HEK293 (cell line): Measurements from ENCODE around the gene DIS3L2.

ENCODE experiments used
- CTCF ChIA-PET: fragments of 350-600 bp; formaldehyde crosslinking; extraction: SDS; loops from one replicate; lab custom pipeline; 2021; ENCODE audit warnings: antibody characterized with exemption; lab: Yijun Ruan, JAX
- POLR2A ChIA-PET: fragments of 300-600 bp; formaldehyde crosslinking; extraction: SDS; loops from one replicate; lab custom pipeline; 2020; ENCODE audit warnings: antibody characterized with exemption, inconsistent platforms; lab: Yijun Ruan, JAX
- H3K27ac ChIP-seq: fragments of 200-500 bp; sonication (Bioruptor generic); 2 replicates; pipeline ENCODE4 v1.5.1; 2014; ENCODE audit warnings: low read depth, low read length, control low read depth, inconsistent platforms; ENCODE audit errors: extremely low read depth
- H3K36me3 ChIP-seq, 2 experiments: fragments of 200-500 bp in 1 of 2; sonication (Bioruptor generic) in 1 of 2; 1 replicate in 1 of 2; 2 replicates in 1 of 2; pipeline ENCODE4 v1.5.1; 2014 to 2017; ENCODE audit warnings: inconsistent platforms in 2 of 2, low read length in 2 of 2; ENCODE audit not compliant: control insufficient read depth in 2 of 2, insufficient read depth in 1 of 2
- H3K4me1 ChIP-seq: fragments of 200-500 bp; sonication (Bioruptor generic); 2 replicates; pipeline ENCODE4 v1.5.1; 2014; ENCODE audit warnings: mild to moderate bottlenecking, low read length, inconsistent platforms; ENCODE audit not compliant: control insufficient read depth, insufficient read depth
- H3K4me3 ChIP-seq: 2 replicates; pipeline ENCODE4 v1.5.1; 2011; ENCODE audit warnings: low read depth, mild to moderate bottlenecking, control low read depth, low read length, moderate library complexity
- H3K9me3 ChIP-seq: fragments of 200-500 bp; sonication (Bioruptor generic); 2 replicates; pipeline ENCODE4 v1.5.1; 2014; ENCODE audit warnings: low read depth, low read length, inconsistent platforms; ENCODE audit not compliant: control insufficient read depth, insufficient read depth
- HOXC10 ChIP-seq: sonication (generic); formaldehyde crosslinking; IDR thresholded peaks from 2 replicates; pipeline ENCODE4 v1.8.1; 2023; ENCODE audit warnings: mild to moderate bottlenecking, missing genetic modification reagents
- RBAK ChIP-seq: fragments of 450-650 bp; formaldehyde crosslinking; IDR thresholded peaks from 2 replicates; pipeline ENCODE4 v1.5.1; 2016; ENCODE audit warnings: missing biosample characterization, missing genetic modification characterization
- YY1 ChIP-seq: fragments of 450-650 bp; formaldehyde crosslinking; IDR thresholded peaks from 2 replicates; pipeline ENCODE4 v1.5.1; 2018; ENCODE audit warnings: missing biosample characterization, missing genetic modification characterization
- ZBTB21 ChIP-seq: fragments of 450-650 bp; formaldehyde crosslinking; IDR thresholded peaks from 2 replicates; pipeline ENCODE4 v1.5.1; 2017; ENCODE audit warnings: missing biosample characterization, missing genetic modification characterization
- ZNF155 ChIP-seq: fragments of 450-650 bp; formaldehyde crosslinking; IDR thresholded peaks from 2 replicates; pipeline ENCODE4 v1.5.1; 2016; ENCODE audit warnings: missing biosample characterization, missing genetic modification characterization
- ZNF2 ChIP-seq: fragments of 450-650 bp; formaldehyde crosslinking; IDR thresholded peaks from 2 replicates; pipeline ENCODE4 v1.5.1; 2016; ENCODE audit warnings: missing biosample characterization, missing genetic modification characterization
- ZNF248 ChIP-seq: fragments of 450-650 bp; formaldehyde crosslinking; IDR thresholded peaks from 2 replicates; pipeline ENCODE4 v1.5.1; 2017; ENCODE audit warnings: missing biosample characterization, missing genetic modification characterization
- ZNF473 ChIP-seq: fragments of 450-650 bp; formaldehyde crosslinking; IDR thresholded peaks from 2 replicates; pipeline ENCODE4 v1.5.1; 2017; ENCODE audit warnings: missing biosample characterization, missing genetic modification characterization
- ZNF548 ChIP-seq: fragments of 450-650 bp; formaldehyde crosslinking; IDR thresholded peaks from 2 replicates; pipeline ENCODE4 v1.5.1; 2016; ENCODE audit warnings: missing biosample characterization, missing genetic modification characterization
- ZNF624 ChIP-seq: fragments of 450-650 bp; formaldehyde crosslinking; IDR thresholded peaks from 2 replicates; pipeline ENCODE4 v1.5.1; 2017; ENCODE audit warnings: missing biosample characterization, missing genetic modification characterization
- ZNF654 ChIP-seq: fragments of 450-650 bp; formaldehyde crosslinking; IDR thresholded peaks from 2 replicates; pipeline ENCODE4 v1.5.1; 2016; ENCODE audit warnings: low read depth, missing biosample characterization, missing genetic modification characterization
- ZNF76 ChIP-seq: fragments of 450-650 bp; formaldehyde crosslinking; IDR thresholded peaks from 2 replicates; pipeline ENCODE4; 2016; ENCODE audit warnings: low read depth, missing biosample characterization, missing genetic modification characterization, borderline replicate concordance
- ZNF837 ChIP-seq: fragments of 450-650 bp; formaldehyde crosslinking; IDR thresholded peaks from 2 replicates; pipeline ENCODE4 v1.5.1; 2016; ENCODE audit warnings: missing biosample characterization, missing genetic modification characterization
- TF ChIP-seq, protein P1 (sequence below): fragments of 450-650 bp; formaldehyde crosslinking; conservative IDR thresholded peaks from 2 replicates; pipeline ENCODE4 v1.5.1; 2016; ENCODE audit warnings: low read depth, missing biosample characterization, missing genetic modification characterization
- TF ChIP-seq, protein P2 (sequence below): fragments of 450-650 bp; formaldehyde crosslinking; IDR thresholded peaks from 2 replicates; pipeline ENCODE4 v1.5.1; 2016; ENCODE audit warnings: missing biosample characterization, missing genetic modification characterization
- TF ChIP-seq, protein P3 (sequence below): fragments of 450-650 bp; formaldehyde crosslinking; optimal IDR thresholded peaks from 2 replicates; pipeline ENCODE3; 2016; ENCODE audit warnings: missing biosample characterization, mild to moderate bottlenecking, missing genetic modification characterization
- TF ChIP-seq, protein P4 (sequence below): fragments of 450-650 bp; formaldehyde crosslinking; IDR thresholded peaks from 2 replicates; pipeline ENCODE4 v1.5.1; 2016; ENCODE audit warnings: missing biosample characterization, missing genetic modification characterization
- TF ChIP-seq, protein P5 (sequence below): fragments of 450-650 bp; formaldehyde crosslinking; IDR thresholded peaks from 2 replicates; pipeline ENCODE4 v1.5.1; 2016; ENCODE audit warnings: missing biosample characterization, missing genetic modification characterization
- TF ChIP-seq, protein P6 (sequence below): fragments of 450-650 bp; formaldehyde crosslinking; IDR thresholded peaks from 2 replicates; pipeline ENCODE4 v1.5.1; 2016; ENCODE audit warnings: missing biosample characterization, missing genetic modification characterization

DIS3L2 gene

DNA sequence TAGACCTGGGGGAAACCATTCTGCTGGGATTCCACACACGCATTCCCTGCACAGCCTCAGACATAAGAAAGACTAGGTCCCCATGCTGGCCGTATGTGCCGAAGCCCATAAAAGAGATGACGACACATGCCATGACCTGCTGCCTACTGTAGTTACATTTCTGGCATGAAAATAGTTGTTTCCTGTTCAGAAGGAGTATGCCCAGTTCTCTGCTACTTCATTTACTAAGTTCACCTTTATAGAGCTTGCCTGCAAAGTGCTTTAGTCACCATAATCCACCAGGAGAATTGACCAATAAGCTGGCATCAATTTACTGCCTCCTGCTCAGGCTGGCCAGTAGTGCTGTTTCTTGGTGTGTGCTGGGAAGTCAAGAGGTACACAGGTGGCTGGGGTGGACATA, 266.8 kb downstream of the DIS3L2 start (continued):
- TF ChIP-seq, protein P1, sequence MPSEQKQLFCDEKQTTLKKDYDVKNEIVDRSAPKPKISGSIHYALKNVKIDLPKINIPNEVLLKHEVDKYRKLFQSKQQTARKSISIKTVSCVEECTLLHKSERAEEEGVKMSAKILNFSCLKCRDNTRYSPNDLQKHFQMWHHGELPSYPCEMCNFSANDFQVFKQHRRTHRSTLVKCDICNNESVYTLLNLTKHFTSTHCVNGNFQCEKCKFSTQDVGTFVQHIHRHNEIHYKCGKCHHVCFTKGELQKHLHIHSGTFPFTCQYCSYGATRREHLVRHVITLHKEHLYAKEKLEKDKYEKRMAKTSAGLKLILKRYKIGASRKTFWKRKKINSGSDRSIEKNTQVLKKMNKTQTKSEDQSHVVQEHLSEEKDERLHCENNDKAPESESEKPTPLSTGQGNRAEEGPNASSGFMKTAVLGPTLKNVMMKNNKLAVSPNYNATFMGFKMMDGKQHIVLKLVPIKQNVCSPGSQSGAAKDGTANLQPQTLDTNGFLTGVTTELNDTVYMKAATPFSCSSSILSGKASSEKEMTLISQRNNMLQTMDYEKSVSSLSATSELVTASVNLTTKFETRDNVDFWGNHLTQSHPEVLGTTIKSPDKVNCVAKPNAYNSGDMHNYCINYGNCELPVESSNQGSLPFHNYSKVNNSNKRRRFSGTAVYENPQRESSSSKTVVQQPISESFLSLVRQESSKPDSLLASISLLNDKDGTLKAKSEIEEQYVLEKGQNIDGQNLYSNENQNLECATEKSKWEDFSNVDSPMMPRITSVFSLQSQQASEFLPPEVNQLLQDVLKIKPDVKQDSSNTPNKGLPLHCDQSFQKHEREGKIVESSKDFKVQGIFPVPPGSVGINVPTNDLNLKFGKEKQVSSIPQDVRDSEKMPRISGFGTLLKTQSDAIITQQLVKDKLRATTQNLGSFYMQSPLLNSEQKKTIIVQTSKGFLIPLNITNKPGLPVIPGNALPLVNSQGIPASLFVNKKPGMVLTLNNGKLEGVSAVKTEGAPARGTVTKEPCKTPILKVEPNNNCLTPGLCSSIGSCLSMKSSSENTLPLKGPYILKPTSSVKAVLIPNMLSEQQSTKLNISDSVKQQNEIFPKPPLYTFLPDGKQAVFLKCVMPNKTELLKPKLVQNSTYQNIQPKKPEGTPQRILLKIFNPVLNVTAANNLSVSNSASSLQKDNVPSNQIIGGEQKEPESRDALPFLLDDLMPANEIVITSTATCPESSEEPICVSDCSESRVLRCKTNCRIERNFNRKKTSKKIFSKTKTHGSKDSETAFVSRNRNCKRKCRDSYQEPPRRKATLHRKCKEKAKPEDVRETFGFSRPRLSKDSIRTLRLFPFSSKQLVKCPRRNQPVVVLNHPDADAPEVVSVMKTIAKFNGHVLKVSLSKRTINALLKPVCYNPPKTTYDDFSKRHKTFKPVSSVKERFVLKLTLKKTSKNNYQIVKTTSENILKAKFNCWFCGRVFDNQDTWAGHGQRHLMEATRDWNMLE (tag by site-specific recombination), result no peak
- no peak for TF ChIP-seq ZNF76 (tag by site-specific recombination)
- no peak for TF ChIP-seq ZNF155
- TF ChIP-seq, all 188 proteins: peak for 0

DNA sequence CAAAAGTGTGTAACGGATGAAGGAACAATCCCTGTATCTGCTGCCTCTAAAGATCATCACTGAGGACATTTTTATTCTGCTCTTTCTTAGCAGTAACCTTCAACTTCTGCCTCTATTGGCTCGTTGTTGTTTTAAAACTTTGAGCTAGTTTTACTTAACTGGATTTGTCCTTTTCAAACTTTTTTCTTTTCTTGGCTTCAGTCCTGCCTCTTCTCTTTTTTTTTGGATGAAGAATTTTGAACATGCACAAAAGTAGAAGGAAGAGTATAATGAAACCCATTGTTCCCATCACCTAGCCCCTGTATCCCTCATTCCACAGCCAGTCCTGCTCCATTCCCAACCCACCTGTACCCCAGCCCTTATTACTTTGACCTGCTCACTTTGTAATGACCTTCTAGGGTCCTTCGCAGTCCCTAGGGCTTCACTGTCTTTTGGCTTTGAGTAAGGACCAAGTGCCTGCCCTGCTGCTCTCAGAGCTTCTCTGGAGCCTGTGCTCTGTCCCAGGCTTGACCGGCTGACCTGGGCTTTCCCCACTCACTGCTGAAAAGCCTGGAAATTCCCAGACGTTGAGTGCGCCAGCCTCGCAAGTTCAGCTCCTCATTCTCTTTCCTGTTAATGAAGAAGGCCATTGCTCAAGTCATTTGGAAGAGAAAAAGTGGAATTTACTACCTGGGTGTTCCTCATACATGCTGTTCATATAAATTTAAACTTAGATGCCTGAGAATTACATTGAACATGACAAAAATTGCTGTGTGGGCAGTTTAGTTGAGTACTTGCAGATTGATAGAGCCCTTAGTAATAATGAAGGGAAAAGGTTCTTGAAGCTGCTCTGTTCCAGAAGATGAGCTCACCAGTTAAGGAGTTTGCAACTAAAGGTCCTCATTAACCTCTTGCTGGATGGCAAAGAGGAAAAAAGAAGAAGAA, 267.7 kb downstream of the DIS3L2 start:
- Histone ChIP-seq H3K9me3 (no peaks in the 10 kb centered on the region), H3K27ac (no peak overlapping the region), H3K36me3 (no peaks in the 10 kb centered on the region), H3K4me3 (no peak overlapping the region), H3K4me1 (no peaks in the 10 kb centered on the region)
- TF ChIP-seq ZNF548 (no peak), YY1 (no peak), ZBTB21 (tag by site-specific recombination) (no peak), ZNF837 (no peak), ZNF473 (no peak), ZNF2 (no peak), RBAK (tag by site-specific recombination) (no peak), ZNF624 (tag by site-specific recombination) (no peak), HOXC10 (CRISPR knock-in tag) (no peak), ZNF248 (tag by site-specific recombination) (no peak), ZNF654 (no peak)
- TF ChIP-seq, protein P2, sequence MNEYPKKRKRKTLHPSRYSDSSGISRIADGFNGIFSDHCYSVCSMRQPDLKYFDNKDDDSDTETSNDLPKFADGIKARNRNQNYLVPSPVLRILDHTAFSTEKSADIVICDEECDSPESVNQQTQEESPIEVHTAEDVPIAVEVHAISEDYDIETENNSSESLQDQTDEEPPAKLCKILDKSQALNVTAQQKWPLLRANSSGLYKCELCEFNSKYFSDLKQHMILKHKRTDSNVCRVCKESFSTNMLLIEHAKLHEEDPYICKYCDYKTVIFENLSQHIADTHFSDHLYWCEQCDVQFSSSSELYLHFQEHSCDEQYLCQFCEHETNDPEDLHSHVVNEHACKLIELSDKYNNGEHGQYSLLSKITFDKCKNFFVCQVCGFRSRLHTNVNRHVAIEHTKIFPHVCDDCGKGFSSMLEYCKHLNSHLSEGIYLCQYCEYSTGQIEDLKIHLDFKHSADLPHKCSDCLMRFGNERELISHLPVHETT (tag by site-specific recombination), result no peak
- TF ChIP-seq, protein P3, sequence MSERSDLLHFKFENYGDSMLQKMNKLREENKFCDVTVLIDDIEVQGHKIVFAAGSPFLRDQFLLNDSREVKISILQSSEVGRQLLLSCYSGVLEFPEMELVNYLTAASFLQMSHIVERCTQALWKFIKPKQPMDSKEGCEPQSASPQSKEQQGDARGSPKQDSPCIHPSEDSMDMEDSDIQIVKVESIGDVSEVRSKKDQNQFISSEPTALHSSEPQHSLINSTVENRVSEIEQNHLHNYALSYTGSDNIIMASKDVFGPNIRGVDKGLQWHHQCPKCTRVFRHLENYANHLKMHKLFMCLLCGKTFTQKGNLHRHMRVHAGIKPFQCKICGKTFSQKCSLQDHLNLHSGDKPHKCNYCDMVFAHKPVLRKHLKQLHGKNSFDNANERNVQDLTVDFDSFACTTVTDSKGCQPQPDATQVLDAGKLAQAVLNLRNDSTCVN (tag by site-specific recombination), result no peak
- POLR2A ChIA-PET, result no interaction called here
- CTCF ChIA-PET, result interaction anchor here (0.6 to 2.0 kb wide), 7 partner anchors 8 to 1166 kb away, joined by 3 to 7 read pairs (median 3); no protein-coding TSS in a partner anchor

DNA sequence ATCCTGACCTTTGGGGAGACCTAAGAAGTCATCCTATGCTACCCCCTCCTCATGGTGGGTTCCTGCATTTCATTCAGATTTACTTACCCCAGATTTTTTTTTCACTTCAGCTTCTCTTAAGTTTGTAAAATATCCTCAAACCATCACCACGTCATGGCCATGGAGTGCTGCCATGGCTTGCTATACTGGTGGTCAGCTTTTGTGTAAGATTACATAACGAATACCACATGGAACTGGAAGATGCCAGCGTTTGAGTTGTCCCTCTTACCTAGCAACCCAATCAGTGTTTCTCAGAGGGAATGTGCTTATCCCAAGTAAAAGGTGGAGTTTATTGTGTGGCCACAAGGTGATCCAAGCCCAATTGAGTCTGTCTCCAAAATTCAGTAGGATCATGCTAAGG, 268.4 kb downstream of the DIS3L2 start:
- CTCF ChIA-PET, result interaction anchor here (0.5 to 2.0 kb wide), 7 partner anchors 9 to 329 kb away, joined by 3 to 7 read pairs (median 4); no protein-coding TSS in a partner anchor
- TF ChIP-seq, protein P4, sequence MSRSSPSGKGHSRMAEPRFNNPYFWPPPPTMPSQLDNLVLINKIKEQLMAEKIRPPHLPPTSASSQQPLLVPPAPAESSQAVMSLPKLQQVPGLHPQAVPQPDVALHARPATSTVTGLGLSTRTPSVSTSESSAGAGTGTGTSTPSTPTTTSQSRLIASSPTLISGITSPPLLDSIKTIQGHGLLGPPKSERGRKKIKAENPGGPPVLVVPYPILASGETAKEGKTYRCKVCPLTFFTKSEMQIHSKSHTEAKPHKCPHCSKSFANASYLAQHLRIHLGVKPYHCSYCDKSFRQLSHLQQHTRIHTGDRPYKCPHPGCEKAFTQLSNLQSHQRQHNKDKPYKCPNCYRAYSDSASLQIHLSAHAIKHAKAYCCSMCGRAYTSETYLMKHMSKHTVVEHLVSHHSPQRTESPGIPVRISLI, result no peak
- TF ChIP-seq, protein P5, sequence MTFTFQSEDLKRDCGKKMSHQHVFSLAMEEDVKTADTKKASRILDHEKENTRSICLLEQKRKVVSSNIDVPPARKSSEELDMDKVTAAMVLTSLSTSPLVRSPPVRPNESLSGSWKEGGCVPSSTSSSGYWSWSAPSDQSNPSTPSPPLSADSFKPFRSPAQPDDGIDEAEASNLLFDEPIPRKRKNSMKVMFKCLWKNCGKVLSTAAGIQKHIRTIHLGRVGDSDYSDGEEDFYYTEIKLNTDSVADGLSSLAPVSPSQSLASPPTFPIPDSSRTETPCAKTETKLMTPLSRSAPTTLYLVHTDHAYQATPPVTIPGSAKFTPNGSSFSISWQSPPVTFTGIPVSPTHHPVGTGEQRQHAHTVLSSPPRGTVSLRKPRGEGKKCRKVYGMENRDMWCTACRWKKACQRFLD (tag by site-specific recombination), result no peak
- TF ChIP-seq, protein P6, sequence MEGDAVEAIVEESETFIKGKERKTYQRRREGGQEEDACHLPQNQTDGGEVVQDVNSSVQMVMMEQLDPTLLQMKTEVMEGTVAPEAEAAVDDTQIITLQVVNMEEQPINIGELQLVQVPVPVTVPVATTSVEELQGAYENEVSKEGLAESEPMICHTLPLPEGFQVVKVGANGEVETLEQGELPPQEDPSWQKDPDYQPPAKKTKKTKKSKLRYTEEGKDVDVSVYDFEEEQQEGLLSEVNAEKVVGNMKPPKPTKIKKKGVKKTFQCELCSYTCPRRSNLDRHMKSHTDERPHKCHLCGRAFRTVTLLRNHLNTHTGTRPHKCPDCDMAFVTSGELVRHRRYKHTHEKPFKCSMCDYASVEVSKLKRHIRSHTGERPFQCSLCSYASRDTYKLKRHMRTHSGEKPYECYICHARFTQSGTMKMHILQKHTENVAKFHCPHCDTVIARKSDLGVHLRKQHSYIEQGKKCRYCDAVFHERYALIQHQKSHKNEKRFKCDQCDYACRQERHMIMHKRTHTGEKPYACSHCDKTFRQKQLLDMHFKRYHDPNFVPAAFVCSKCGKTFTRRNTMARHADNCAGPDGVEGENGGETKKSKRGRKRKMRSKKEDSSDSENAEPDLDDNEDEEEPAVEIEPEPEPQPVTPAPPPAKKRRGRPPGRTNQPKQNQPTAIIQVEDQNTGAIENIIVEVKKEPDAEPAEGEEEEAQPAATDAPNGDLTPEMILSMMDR (tag by site-specific recombination), result no peak

More for the DNA sequence above, 268.4 kb downstream of the DIS3L2 start:
- H3K4me1 ChIP-seq, result no peaks in the 10 kb centered on the region
- POLR2A ChIA-PET, result no interaction called here
- H3K4me3 ChIP-seq, result no peak overlapping the region
- no peak overlapping the region for H3K27ac ChIP-seq
- H3K36me3 ChIP-seq, result no peaks in the 10 kb centered on the region
- H3K9me3 ChIP-seq, result no peaks in the 10 kb centered on the region
